GM12878 (cell line): Measurements from ENCODE around the gene TXN2.

Experiments used
- BRCA1 ChIP-seq: IDR thresholded peaks from 2 replicates; pipeline ENCODE4 v1.6.1; 2011; ENCODE audit warnings: low read depth, low read length, improper control_type of control experiment
- CEBPB ChIP-seq, 2 experiments: fragments of 150-350 bp in 1 of 2; IDR thresholded peaks; 2 replicates each; pipeline ENCODE4 v1.6.1; 2012 to 2014; ENCODE audit warnings: low read depth in 2 of 2, low read length in 2 of 2, borderline replicate concordance in 1 of 2, inconsistent platforms in 1 of 2
- CHD2 ChIP-seq: IDR thresholded peaks from 2 replicates; pipeline ENCODE4 v1.6.1; 2011; ENCODE audit warnings: low read depth, low read length, improper control_type of control experiment, borderline replicate concordance
- FOS ChIP-seq: IDR thresholded peaks from 3 replicates; pipeline ENCODE4 v1.6.1; 2011; ENCODE audit warnings: borderline replicate concordance; ENCODE audit not compliant: insufficient read length; ENCODE audit errors: extremely low read depth
- IRF4 ChIP-seq: IDR thresholded peaks from 2 replicates; pipeline ENCODE4 v1.6.1; 2011; ENCODE audit warnings: low read depth, low read length
- NFYB ChIP-seq: IDR thresholded peaks from 2 replicates; pipeline ENCODE4 v1.6.1; 2011; ENCODE audit warnings: low read depth, mild to moderate bottlenecking, low read length, improper control_type of control experiment, moderate library complexity; ENCODE audit not compliant: insufficient read depth
- POLR2A ChIP-seq: IDR thresholded peaks from 2 replicates; pipeline ENCODE4 v1.6.1; 2011; ENCODE audit warnings: low read depth, mild to moderate bottlenecking, low read length
- ZNF592 ChIP-seq: fragments of 450-650 bp; IDR thresholded peaks from 2 replicates; pipeline ENCODE4 v1.6.1; 2017; ENCODE audit warnings: mild to moderate bottlenecking, moderate library complexity
- TF ChIP-seq, protein P1 (sequence below), 3 experiments: IDR thresholded peaks in 2 of 3; conservative IDR thresholded peaks in 1 of 3; 2 replicates each; pipeline ENCODE4 v1.5.1; 2011; ENCODE audit warnings: low read depth in 3 of 3, low read length in 3 of 3, mild to moderate bottlenecking in 3 of 3, control low read depth in 2 of 3, moderate library complexity in 2 of 3, inconsistent platforms in 1 of 3, mixed read lengths in 1 of 3; ENCODE audit not compliant: control insufficient read depth in 2 of 3, insufficient read depth in 1 of 3; ENCODE audit errors: extremely low read depth in 1 of 3

DNA sequence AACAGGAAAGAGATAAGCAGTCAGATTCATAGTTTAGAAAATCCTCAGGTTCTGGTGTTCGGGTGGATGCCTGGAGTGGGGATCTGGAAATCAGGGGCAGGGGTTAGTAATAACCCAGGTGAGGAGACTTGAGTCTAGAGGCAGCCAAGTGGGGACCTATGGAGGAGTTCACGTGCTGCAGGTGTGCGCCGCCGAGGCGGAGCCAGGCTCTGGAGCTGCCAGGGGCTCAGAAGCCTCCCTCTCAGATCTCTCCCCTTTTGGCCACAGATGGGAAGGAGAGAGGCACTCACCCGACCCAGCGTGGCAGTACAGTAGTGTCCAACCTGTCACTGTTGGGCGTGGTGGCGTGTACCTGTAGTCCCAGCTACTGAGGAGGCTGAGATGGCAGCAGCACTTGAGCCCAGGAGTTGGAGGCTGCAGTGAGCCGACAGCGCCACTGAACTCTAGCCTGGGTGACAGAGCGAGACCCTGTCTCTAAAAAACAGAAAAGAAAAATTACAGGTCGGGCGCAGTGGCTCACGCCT is 27.5 kb downstream of the TXN2 start:
- no peak for TF ChIP-seq CHD2
- TF ChIP-seq BRCA1: no peak
- TF ChIP-seq, protein P1, sequence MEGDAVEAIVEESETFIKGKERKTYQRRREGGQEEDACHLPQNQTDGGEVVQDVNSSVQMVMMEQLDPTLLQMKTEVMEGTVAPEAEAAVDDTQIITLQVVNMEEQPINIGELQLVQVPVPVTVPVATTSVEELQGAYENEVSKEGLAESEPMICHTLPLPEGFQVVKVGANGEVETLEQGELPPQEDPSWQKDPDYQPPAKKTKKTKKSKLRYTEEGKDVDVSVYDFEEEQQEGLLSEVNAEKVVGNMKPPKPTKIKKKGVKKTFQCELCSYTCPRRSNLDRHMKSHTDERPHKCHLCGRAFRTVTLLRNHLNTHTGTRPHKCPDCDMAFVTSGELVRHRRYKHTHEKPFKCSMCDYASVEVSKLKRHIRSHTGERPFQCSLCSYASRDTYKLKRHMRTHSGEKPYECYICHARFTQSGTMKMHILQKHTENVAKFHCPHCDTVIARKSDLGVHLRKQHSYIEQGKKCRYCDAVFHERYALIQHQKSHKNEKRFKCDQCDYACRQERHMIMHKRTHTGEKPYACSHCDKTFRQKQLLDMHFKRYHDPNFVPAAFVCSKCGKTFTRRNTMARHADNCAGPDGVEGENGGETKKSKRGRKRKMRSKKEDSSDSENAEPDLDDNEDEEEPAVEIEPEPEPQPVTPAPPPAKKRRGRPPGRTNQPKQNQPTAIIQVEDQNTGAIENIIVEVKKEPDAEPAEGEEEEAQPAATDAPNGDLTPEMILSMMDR (IDR thresholded peaks at IDR 0.05 in 2 of 3, conservative IDR thresholded peaks at IDR 0.05 in 1 of 3; ENCODE audit: control insufficient read depth in 2 of 3, extremely low read depth in 1 of 3, insufficient read depth in 1 of 3, low read depth in 3 of 3, low read length in 3 of 3): no peak
- TF ChIP-seq FOS: no peak
- no peak for TF ChIP-seq ZNF592
- no peak for TF ChIP-seq POLR2A
- no peak for TF ChIP-seq CEBPB (IDR thresholded peaks at IDR 0.05; ENCODE audit: borderline replicate concordance in 1 of 2, low read depth in 2 of 2, low read length in 2 of 2)
- no peak for TF ChIP-seq IRF4
- TF ChIP-seq NFYB: no peak
